ENCODE results near the gene PLXNA4. TPM values are rescaled to one million over a fixed set of nuclear protein-coding genes. Genes with fewer than 3 reads are reported as not detected.
"Not testable (repeated sequence)": the region's sequence is repeated elsewhere in the genome, so short reads cannot be mapped to it uniquely, and the experiment has no call there.

The PLXNA4 gene
- total and polyA plus RNA-seq, 8 donors, result 1.9 to 6.6 (median 3.4) TPM

DNA sequence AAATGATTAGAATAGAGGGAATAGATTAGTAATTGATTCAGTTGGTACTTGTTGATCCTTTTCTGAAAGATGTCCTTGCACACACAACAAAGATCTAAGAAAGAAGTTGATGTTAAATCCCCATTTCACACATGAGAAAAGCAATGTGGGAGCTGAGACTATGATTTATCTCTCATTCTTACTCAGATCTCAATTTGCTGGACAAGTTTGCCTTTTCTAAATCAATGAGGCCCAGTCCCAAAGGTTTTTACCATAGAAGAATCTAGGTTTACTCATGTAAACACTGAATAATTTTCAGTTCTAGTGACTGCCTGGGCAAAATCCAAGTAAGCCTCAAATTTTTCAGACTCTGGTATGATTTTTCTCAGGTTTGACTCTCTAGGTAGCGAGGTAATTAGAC is 25.5 kb upstream of the PLXNA4 start:
- DNase-seq, result no peak
- Histone ChIP-seq H3K36me3 (no peaks in the 10 kb centered on the region), H3K27ac (no peak overlapping the region), H3K4me1 (no peaks in the 10 kb centered on the region), H3K9me3 (no peaks in the 10 kb centered on the region), H3K4me3 (no peak overlapping the region), H3K27me3 (no peaks in the 10 kb centered on the region)
- no peak for ATAC-seq
- intact Hi-C loops (cut with DNase I), result no loop called here
- TF ChIP-seq, protein P1, sequence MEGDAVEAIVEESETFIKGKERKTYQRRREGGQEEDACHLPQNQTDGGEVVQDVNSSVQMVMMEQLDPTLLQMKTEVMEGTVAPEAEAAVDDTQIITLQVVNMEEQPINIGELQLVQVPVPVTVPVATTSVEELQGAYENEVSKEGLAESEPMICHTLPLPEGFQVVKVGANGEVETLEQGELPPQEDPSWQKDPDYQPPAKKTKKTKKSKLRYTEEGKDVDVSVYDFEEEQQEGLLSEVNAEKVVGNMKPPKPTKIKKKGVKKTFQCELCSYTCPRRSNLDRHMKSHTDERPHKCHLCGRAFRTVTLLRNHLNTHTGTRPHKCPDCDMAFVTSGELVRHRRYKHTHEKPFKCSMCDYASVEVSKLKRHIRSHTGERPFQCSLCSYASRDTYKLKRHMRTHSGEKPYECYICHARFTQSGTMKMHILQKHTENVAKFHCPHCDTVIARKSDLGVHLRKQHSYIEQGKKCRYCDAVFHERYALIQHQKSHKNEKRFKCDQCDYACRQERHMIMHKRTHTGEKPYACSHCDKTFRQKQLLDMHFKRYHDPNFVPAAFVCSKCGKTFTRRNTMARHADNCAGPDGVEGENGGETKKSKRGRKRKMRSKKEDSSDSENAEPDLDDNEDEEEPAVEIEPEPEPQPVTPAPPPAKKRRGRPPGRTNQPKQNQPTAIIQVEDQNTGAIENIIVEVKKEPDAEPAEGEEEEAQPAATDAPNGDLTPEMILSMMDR (IDR thresholded peaks at IDR 0.05), result no peak

DNA sequence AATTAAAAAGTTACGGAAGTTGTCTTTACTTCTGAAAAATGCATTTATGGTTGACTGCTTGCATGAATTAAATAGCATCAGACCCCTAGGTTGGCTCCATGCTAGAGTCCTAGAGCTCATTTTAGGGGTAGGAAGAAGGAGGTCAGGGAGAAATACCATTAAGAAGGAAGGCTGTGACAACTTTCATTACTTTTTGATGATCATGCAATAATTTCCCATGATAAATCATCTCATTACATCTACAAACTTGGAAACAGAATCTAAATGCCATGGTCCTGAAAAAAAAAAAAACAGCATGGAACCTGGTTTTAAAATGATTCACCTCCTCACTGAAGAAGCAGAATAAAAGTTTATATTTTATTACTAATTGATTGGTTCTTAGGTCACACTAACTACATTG is 20.3 kb upstream of the PLXNA4 start:
- no peak overlapping the region for H3K4me3 ChIP-seq
- no peak for DNase-seq
- H3K36me3 ChIP-seq, result no peaks in the 10 kb centered on the region
- no peak overlapping the region for H3K27ac ChIP-seq
- ATAC-seq, result no peak
- H3K9me3 ChIP-seq, result no peaks in the 10 kb centered on the region
- H3K27me3 ChIP-seq, result peaks cover 0 to 13% of the 10 kb centered on the region in 2 donors
- intact Hi-C loops (cut with DNase I), result no loop called here
- TF ChIP-seq, protein P1 (IDR thresholded peaks at IDR 0.05), result no peak
- no peaks in the 10 kb centered on the region for H3K4me1 ChIP-seq

DNA sequence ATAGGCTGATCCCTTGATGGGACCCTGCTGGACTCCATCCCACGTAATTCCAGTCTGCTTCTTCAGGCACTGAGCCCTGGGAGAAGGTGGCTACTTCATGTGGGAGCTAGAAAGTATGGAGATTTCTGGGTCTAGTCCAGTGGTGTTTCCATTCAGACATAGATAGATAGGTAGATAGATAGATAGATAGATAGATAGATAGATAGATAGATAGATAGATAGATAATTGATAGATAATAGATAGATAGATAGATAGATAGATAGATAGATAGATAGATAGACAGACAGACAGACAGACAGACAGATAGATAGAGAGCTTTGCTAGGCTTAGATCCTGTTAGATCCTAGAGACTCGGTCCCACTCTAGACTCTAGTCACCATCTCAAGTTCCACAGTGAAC is 18.5 kb upstream of the PLXNA4 start:
- ATAC-seq; intact Hi-C loops (cut with DNase I): not testable (repeated sequence)

DNA sequence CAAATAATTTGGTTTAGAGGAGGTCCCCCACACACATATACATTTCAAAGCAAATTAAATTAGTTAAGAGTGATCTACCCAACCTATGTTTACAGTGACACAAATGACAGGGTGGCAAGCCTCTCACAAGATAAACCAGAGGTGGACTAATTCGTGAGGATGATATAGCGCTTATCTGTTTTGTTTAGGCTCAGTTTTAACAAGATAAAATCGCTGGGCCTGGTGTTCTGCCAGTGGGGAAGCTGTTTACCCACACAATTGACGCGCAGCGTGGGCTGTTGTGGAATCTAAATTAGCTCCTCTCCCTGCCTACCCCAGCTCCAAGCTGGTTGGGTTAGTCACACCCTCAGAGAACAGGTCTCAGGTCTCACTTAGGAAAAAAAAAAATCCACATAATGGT is 16.7 kb upstream of the PLXNA4 start:
- DNase-seq, result no peak
- intact Hi-C loops (cut with DNase I), result no loop called here
- Histone ChIP-seq H3K36me3 (no peaks in the 10 kb centered on the region), H3K4me1 (no peaks in the 10 kb centered on the region), H3K27me3 (peaks cover 0 to 13% of the 10 kb centered on the region in 2 donors), H3K27ac (no peak overlapping the region), H3K9me3 (no peaks in the 10 kb centered on the region), H3K4me3 (no peak overlapping the region)
- ATAC-seq, result no peak
- TF ChIP-seq, protein P1 (IDR thresholded peaks at IDR 0.05), result no peak

More for the DNA sequence above, 18.5 kb upstream of the PLXNA4 start:
- H3K4me3 ChIP-seq, H3K9me3 ChIP-seq, H3K27ac ChIP-seq, DNase-seq, H3K4me1 ChIP-seq, H3K36me3 ChIP-seq: not testable (repeated sequence)
- peaks cover 0 to 13% of the 10 kb centered on the region in 2 donors for H3K27me3 ChIP-seq

DNA sequence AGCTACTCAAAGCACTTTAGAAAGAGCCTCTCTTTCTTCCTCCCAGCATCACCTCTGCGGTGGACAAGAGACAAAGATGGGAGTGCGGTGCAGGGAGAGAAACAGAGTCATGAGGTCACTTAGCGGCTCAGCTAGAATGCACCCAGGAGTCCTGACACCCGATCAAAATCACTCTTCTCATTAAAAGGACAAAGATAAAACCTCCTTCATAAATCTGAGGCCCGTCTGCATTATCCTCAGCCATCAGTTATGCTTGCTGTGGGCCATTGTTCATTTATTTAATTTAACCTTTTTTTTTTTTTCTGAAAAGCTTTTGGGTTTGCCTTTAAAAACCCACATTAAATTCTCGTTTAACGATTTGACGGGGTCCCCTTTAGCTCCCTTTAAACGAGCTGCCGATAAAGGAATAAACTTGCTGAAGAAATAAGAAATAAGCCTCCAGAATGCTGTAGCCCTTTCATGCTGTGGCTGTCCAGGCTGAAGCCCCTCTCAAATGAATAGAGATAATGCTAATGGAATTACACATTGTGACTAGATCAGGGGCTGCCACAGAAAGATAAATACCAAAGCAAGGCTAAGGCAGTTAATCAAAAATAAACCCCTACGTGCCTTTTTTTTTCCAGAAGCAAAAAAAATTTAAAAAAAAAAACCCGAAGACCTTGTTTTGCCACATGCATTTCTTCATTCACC is 16.1 kb upstream of the PLXNA4 start:
- H3K4me1 ChIP-seq, result no peaks in the 10 kb centered on the region
- H3K4me3 ChIP-seq, result no peak overlapping the region
- no peak overlapping the region for H3K27ac ChIP-seq
- ATAC-seq (no peak), DNase-seq (no peak)
- H3K36me3 ChIP-seq, result no peaks in the 10 kb centered on the region
- H3K9me3 ChIP-seq, result no peaks in the 10 kb centered on the region
- TF ChIP-seq, protein P1 (IDR thresholded peaks at IDR 0.05), result no peak
- H3K27me3 ChIP-seq, result peaks cover 0 to 14% of the 10 kb centered on the region in 2 donors
- intact Hi-C loops (cut with DNase I), result no loop called here

DNA sequence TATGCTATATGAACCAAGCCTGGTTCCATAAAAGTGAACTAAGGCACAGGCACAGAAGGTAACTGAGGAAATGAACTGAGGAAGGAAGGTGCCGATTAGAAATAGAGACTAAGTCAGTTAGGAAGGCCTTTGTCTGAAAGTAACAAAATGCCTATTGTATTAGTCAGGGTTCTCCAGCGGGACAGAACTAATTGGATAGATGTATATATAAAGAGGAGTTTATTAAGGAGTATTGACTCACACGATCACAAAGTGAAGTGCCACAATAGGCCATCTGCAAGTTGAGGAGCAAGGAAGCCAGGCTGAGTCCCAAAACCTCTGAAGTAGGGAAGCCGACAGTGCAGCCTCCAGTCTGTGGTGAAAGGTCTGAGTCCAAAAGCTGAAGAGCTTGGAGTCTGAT is 13.9 kb upstream of the PLXNA4 start:
- H3K4me1 ChIP-seq, result no peaks in the 10 kb centered on the region
- DNase-seq (no peak), ATAC-seq (no peak)
- no peaks in the 10 kb centered on the region for H3K9me3 ChIP-seq
- no peak overlapping the region for H3K27ac ChIP-seq
- no peaks in the 10 kb centered on the region for H3K36me3 ChIP-seq
- intact Hi-C loops (cut with DNase I), result no loop called here
- peaks cover 0 to 16% of the 10 kb centered on the region in 2 donors for H3K27me3 ChIP-seq
- TF ChIP-seq, protein P1 (IDR thresholded peaks at IDR 0.05), result no peak
- no peak overlapping the region for H3K4me3 ChIP-seq
